ENCODE data around the gene SLC29A3. TPM values are rescaled to one million over a fixed set of nuclear protein-coding genes. Genes with fewer than 3 reads are reported as not detected.

Gene SLC29A3
- total RNA-seq, 1 experiment from 2014 or later: 4.4 TPM

GRCh38 chr10:71332466-71332865 lies 13.4 kb downstream of the SLC29A3 start:
- BruUV-seq (replicated peaks): no TSS peak
- no peaks in the 10 kb centered on the region for H3F3A ChIP-seq (ENCODE audit: low read length, unreplicated experiment)
- no peak overlapping the region for H3K4me2 ChIP-seq (ENCODE audit: low read length)
- no peaks in the 10 kb centered on the region for H3K36me3 ChIP-seq (ENCODE audit: low read depth, low read length)
- H3K9ac ChIP-seq (ENCODE audit: low read length): no peak overlapping the region
- no peak overlapping the region for H3K27ac ChIP-seq (ENCODE audit: low read length)
- TF ChIP-seq EZH2 (IDR thresholded peaks at IDR 0.05; ENCODE audit: low read length, unreplicated experiment) (no peak), EZH2phosphoT487 (IDR thresholded peaks at IDR 0.05; ENCODE audit: borderline replicate concordance, low read length) (no peak)
- TF ChIP-seq, protein P1, sequence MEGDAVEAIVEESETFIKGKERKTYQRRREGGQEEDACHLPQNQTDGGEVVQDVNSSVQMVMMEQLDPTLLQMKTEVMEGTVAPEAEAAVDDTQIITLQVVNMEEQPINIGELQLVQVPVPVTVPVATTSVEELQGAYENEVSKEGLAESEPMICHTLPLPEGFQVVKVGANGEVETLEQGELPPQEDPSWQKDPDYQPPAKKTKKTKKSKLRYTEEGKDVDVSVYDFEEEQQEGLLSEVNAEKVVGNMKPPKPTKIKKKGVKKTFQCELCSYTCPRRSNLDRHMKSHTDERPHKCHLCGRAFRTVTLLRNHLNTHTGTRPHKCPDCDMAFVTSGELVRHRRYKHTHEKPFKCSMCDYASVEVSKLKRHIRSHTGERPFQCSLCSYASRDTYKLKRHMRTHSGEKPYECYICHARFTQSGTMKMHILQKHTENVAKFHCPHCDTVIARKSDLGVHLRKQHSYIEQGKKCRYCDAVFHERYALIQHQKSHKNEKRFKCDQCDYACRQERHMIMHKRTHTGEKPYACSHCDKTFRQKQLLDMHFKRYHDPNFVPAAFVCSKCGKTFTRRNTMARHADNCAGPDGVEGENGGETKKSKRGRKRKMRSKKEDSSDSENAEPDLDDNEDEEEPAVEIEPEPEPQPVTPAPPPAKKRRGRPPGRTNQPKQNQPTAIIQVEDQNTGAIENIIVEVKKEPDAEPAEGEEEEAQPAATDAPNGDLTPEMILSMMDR (conservative IDR thresholded peaks at IDR 0.05; ENCODE audit: low read depth, low read length): no peak
- no peaks in the 10 kb centered on the region for H3K27me3 ChIP-seq (ENCODE audit: low read length)
- H4K20me1 ChIP-seq (ENCODE audit: low read length): no peaks in the 10 kb centered on the region
- CTCF ChIA-PET: no interaction called here
- no peaks in the 10 kb centered on the region for H3K9me2 ChIP-seq (replicated peaks; ENCODE audit: low read length)
- no peak for ATAC-seq
- DNase-seq: no peak
- H3K79me2 ChIP-seq (ENCODE audit: low read length): no peaks in the 10 kb centered on the region
- no peaks in the 10 kb centered on the region for H3K9me3 ChIP-seq (ENCODE audit: low read length)
- POLR2A ChIA-PET (ENCODE audit: unreplicated experiment): no interaction called here
- no peak overlapping the region for H3K4me3 ChIP-seq (ENCODE audit: low read length)
- no peak overlapping the region for H2AFZ ChIP-seq (ENCODE audit: low read length)
- intact Hi-C loops (cut with micrococcal nuclease): no loop called here
- no peaks in the 10 kb centered on the region for H3K4me1 ChIP-seq (ENCODE audit: insufficient read depth, low read length)

DNA sequence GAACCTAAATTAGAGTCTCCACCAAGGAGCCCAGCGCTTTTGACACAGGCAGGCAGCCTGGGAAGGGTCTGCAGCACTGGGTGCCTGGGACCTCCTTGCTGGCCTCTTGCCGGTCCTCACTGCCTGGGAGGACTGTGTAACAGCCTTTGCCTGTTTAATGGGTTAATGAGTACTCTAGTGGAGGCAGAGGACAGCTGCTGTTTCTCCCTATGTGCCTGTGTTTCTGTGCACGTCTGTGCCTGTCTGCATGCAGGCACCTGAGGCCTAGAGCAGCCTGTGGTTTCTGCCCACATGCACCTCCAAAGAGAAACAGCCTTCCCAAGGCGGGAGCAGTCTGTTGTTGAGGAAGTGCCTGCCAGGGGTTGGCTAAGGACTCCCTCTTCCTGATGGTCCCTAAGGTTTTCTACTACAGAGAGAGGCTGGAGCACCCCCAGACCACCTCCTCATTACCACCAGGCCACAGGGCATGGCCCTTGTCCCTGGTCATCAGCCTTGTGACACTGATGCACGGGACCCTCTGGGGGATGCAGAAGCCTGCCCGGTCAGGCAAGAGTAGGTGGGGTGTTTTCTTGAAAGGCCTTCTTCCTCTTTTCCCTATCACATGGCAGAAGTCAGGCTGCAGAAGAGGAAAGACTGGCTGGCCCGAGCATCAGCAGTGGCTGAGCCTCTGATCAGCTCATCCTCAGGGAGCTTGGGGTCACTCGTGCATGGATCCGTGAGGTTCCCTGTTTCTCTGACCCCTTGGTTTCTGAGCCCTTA lies 14.2 kb downstream of the SLC29A3 start:
- no peaks in the 10 kb centered on the region for H3K4me1 ChIP-seq (ENCODE audit: insufficient read depth, low read length)
- H2AFZ ChIP-seq (ENCODE audit: low read length): no peak overlapping the region
- ATAC-seq: no peak
- no peaks in the 10 kb centered on the region for H3K79me2 ChIP-seq (ENCODE audit: low read length)
- BruUV-seq (replicated peaks): no TSS peak
- H4K20me1 ChIP-seq (ENCODE audit: low read length): no peaks in the 10 kb centered on the region
- no peak overlapping the region for H3K9ac ChIP-seq (ENCODE audit: low read length)
- ChIA-PET POLR2A (ENCODE audit: unreplicated experiment) (no interaction called here), CTCF (interaction anchor here (0.6 kb wide), 1 partner anchor 13 kb away, joined by 4 read pairs; no protein-coding TSS in a partner anchor)
- no peak overlapping the region for H3K27ac ChIP-seq (ENCODE audit: low read length)
- DNase-seq: no peak
- TF ChIP-seq, protein P1 (conservative IDR thresholded peaks at IDR 0.05; ENCODE audit: low read depth, low read length): no peak
- TF ChIP-seq EZH2 (IDR thresholded peaks at IDR 0.05; ENCODE audit: low read length, unreplicated experiment): no peak
- no peak for TF ChIP-seq EZH2phosphoT487 (IDR thresholded peaks at IDR 0.05; ENCODE audit: borderline replicate concordance, low read length)
- no peaks in the 10 kb centered on the region for H3K9me3 ChIP-seq (ENCODE audit: low read length)
- no peak overlapping the region for H3K4me2 ChIP-seq (ENCODE audit: low read length)
- H3K36me3 ChIP-seq (ENCODE audit: low read depth, low read length): no peaks in the 10 kb centered on the region
- no peaks in the 10 kb centered on the region for H3K9me2 ChIP-seq (replicated peaks; ENCODE audit: low read length)
- intact Hi-C loops (cut with micrococcal nuclease): no loop called here
- H3K27me3 ChIP-seq (ENCODE audit: low read length): no peaks in the 10 kb centered on the region
- no peaks in the 10 kb centered on the region for H3F3A ChIP-seq (ENCODE audit: low read length, unreplicated experiment)
- no peak overlapping the region for H3K4me3 ChIP-seq (ENCODE audit: low read length)

DNA sequence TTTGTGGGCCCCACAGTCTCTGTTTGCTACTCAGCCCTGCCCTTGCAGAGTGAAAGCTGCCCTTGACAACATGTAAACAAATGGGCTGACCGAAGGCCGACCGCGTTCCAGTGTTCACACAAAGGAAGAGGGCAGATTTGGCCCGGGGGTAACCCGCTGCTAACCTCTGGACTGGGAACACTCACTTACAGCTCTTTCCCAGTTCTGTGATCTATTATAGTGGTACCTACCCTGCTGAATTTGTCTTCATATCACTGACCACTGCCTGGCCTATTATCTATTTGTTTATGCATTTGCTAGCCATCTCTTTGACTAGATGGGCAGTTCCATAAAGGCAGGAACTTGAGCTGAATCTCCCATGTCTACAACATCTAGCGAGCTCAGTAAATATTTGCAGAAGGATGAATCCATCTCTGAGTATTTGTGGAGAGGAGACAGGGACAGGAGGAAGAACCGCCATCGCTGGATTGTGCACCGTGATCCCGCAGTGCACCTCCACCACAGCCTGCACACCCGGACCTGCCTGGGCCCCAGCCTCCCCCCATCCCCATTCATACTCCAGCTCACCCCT lies 15.2 kb downstream of the SLC29A3 start:
- Histone ChIP-seq H3K4me1 (ENCODE audit: insufficient read depth, low read length) (peaks cover 9% of the 10 kb centered on the region), H2AFZ (ENCODE audit: low read length) (no peak overlapping the region), H3K27ac (ENCODE audit: low read length) (no peak overlapping the region), H3K27me3 (ENCODE audit: low read length) (no peaks in the 10 kb centered on the region), H3K9me3 (ENCODE audit: low read length) (no peaks in the 10 kb centered on the region), H3K79me2 (ENCODE audit: low read length) (no peaks in the 10 kb centered on the region), H3F3A (ENCODE audit: low read length, unreplicated experiment) (no peaks in the 10 kb centered on the region), H3K4me3 (ENCODE audit: low read length) (no peak overlapping the region), H3K36me3 (ENCODE audit: low read depth, low read length) (no peaks in the 10 kb centered on the region), H3K9ac (ENCODE audit: low read length) (no peak overlapping the region), H3K4me2 (ENCODE audit: low read length) (no peak overlapping the region), H4K20me1 (ENCODE audit: low read length) (no peaks in the 10 kb centered on the region), H3K9me2 (replicated peaks; ENCODE audit: low read length) (no peaks in the 10 kb centered on the region)
- BruUV-seq (replicated peaks): no TSS peak
- ATAC-seq (peak; percentile 24), DNase-seq (peak; percentile 14)
- ChIA-PET POLR2A (ENCODE audit: unreplicated experiment) (no interaction called here), CTCF (no interaction called here)
- intact Hi-C loops (cut with micrococcal nuclease): no loop called here
- TF ChIP-seq EZH2 (IDR thresholded peaks at IDR 0.05; ENCODE audit: low read length, unreplicated experiment): no peak
- TF ChIP-seq, protein P1 (conservative IDR thresholded peaks at IDR 0.05; ENCODE audit: low read depth, low read length): no peak
- no peak for TF ChIP-seq EZH2phosphoT487 (IDR thresholded peaks at IDR 0.05; ENCODE audit: borderline replicate concordance, low read length)
